LHCN-M2 (cell line): ENCODE data around the gene ITIH6. TPM values are rescaled to one million over a fixed set of nuclear protein-coding genes. Genes with fewer than 3 reads are reported as not detected.
"Not testable (repeated sequence)": the region's sequence is repeated elsewhere in the genome, so short reads cannot be mapped to it uniquely, and the experiment has no call there.

Source experiments
- DNase-seq: peaks from one replicate; pipeline ENCODE4 v3.0.0-alpha.2; 2012; ENCODE audit warnings: low read depth
- total RNA-seq: library from RNA; depleted of rRNA; stranded (reverse); fragments of >200 nt; gene quantifications from 2 replicates; pipeline ENCODE4 v1.2.3, GENCODE V29; 2014

The ITIH6 gene
- total RNA-seq, 1 experiment from 2014 or later: not detected

- DNase-seq: no peak
Measured at GRCh38 chrX:54808109-54808604, 10.1 kb upstream of the ITIH6 start.

GRCh38 chrX:54807524-54808108 lies 9.6 kb upstream of the ITIH6 start, which contains the start of gene MAGED2:
Gene MAGED2, plus strand, starts transcription at chrX:54807745. Its CDS starts 1,587 bp downstream, at chrX:54809332.
- no peak for DNase-seq

GRCh38 chrX:54799046-54799445 lies 991 bp upstream of the ITIH6 start:
- no peak for DNase-seq

GRCh38 chrX:54794795-54795194 lies 3.3 kb downstream of the ITIH6 start:
- no peak for DNase-seq

- DNase-seq: no peak
Measured at GRCh38 chrX:54794028-54794427, 4.0 kb downstream of the ITIH6 start.

- peak; percentile 69 for DNase-seq
Measured at GRCh38 chrX:54789405-54789804, 8.7 kb downstream of the ITIH6 start.

- no peak for DNase-seq
Measured at GRCh38 chrX:54788446-54788845, 9.6 kb downstream of the ITIH6 start.

- no peak for DNase-seq
Measured at GRCh38 chrX:54786967-54787366, 11.1 kb downstream of the ITIH6 start.

- DNase-seq: peak; percentile 14
Measured at GRCh38 chrX:54785901-54786300, 12.2 kb downstream of the ITIH6 start.

- no peak for DNase-seq
Measured at GRCh38 chrX:54776987-54777672, 20.9 kb downstream of the ITIH6 start.

- DNase-seq: no peak
Measured at GRCh38 chrX:54776061-54776460, 22.0 kb downstream of the ITIH6 start.

GRCh38 chrX:54774391-54775094 lies 23.5 kb downstream of the ITIH6 start:
- DNase-seq: peak; percentile 26

- DNase-seq: no peak
Measured at GRCh38 chrX:54758114-54759055, 39.7 kb downstream of the ITIH6 start.

- no peak for DNase-seq
Measured at GRCh38 chrX:54754854-54755253, 43.2 kb downstream of the ITIH6 start.

GRCh38 chrX:54748626-54749025 lies 49.4 kb downstream of the ITIH6 start:
- no peak for DNase-seq

- DNase-seq: no peak
Measured at GRCh38 chrX:54747733-54748393, 50.2 kb downstream of the ITIH6 start.

GRCh38 chrX:54746928-54747327 lies 51.1 kb downstream of the ITIH6 start:
- no peak for DNase-seq

- no peak for DNase-seq
Measured at GRCh38 chrX:54745676-54746075, 52.4 kb downstream of the ITIH6 start.

GRCh38 chrX:54738567-54738966 lies 59.5 kb downstream of the ITIH6 start:
- DNase-seq: not testable (repeated sequence)

- DNase-seq: not testable (repeated sequence)
Measured at GRCh38 chrX:54736298-54736942, 61.6 kb downstream of the ITIH6 start.
